Activated CD8-positive, alpha-beta memory T cell treated with anti-CD3 and anti-CD28 coated beads, Interleukin-2, amount 50 U/mL, for 24 hours (primary cell): Measurements from ENCODE around the gene MAPRE2.

Experiments used
- DNase-seq: peaks from one replicate; pipeline ENCODE4 v3.0.0-alpha.2; 2020; ENCODE audit errors: extremely low read depth

Gene MAPRE2

DNA sequence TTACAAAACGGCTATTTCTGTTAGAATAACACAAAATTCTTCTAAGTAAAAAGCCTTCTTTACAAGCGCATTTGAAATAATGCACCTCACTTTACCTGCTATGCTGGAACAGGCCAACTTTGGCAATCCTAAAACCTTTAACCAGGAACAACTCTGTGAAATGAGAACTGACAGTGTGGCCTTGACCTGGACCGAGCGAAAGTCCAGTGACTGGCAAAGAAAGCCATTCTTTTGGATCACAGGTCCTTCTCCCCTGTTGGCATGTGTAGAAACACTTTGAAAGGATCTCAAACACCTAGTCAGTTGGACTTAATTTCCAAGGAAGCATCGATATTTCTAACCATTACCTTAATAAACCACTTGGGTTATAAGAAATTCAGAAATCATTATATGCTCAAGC is 21.2 kb downstream of the MAPRE2 start:
- DNase-seq = no peak

DNA sequence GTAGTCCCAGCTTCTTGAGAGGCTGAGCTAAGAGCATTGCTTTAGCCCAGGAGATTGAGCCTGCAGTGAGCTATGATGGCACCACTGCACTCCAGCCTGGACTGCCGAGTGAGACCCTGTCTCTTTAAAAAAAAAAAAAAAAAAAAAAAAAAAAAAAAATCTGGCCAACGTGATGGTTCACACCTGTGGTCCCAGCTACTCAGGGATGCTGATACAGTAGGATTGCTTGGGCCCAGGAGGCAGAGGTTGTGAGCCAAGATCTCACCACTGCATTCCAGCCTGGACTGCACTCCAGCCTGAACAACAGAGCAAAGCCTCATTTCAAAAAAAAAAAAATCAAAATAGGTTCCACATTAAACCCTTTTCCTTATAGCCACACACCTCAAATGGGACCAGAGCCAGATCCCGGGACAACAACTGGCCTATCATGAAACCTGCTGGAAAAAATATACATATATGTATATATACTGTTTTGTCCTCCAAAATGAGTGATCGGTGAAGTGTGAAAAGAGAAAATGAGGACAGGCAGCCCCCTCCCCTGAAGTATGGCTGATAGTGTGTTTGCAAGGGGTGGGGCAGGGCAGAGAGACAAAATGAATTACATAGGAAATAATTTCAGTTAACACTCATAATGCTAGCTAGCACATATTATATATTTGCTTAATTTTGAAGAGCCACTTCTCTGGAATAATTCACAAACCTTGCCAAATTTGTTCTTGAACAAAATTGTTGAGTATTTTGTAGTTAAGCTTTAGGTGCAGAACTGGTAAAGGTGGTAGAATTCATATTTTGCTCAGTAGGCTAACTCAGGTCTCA is 22.9 kb downstream of the MAPRE2 start:
- no peak for DNase-seq

- DNase-seq = no peak
These were observed 26.2 kb downstream of the MAPRE2 start for GRCh38 chr18:35067454-35067853.

- no peak for DNase-seq
These were observed 30.6 kb downstream of the MAPRE2 start for GRCh38 chr18:35071819-35072247.

- DNase-seq = no peak
These were observed 31.4 kb downstream of the MAPRE2 start for GRCh38 chr18:35072616-35073015.

DNA sequence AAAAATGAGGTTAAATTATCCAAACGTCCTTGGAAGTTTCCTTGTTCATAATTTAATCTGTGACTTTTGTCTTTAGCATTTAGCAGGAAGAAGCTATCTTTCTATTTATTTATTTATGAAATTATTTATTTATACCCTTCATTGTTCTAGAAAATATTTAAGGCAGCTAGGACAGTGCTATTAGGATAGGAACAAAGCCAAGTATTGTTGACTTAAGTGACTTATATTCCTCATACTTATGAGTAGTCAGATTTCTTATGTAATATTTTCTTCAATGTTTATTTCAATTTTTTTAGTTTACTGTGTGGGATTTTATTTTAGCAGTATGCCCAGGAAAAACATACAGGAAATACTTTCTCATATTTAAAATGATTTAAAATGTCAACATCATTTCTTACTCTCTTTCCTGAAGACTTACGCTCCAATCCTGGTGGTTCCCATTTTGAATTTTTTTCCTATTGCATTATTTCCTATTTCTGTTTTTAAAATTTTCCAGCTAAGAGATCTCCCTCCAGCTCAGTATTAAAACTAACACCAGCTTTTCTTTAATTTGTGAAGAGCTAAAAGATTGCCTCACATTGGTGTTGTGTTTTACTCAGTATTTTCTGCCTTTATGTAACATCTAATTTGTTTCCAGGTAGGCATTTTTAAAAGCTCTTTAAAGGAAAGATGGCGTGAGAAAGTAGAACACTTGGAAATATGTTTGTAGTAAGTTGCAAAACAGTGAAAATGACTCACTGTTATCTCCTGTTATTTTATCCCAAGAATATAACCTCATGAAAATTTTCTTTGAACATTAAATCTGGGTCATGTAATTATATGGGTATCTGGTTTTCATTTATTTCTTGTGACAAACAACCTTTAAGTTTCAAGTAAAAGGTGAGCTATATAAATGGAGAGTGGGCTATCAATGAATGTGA is 32.2 kb downstream of the MAPRE2 start:
- DNase-seq = no peak

DNA sequence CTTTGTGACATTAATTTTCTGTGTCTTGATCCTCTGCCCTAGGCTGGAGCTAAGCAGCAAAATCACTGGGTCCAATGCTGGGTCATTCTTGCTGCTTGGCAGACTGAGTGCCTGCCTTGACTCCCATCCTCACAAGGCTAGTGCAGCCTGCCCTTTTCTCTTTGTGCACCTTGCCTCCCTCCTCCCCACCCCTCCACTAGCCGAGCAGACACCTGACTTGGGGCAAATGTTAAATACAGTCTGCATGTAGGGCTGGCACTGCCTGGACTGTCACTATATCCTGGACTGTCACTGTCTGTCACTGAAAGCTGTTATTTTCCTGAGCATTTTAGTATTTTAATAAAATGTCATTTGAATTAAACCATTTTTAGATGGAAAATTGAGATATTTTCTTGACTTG is 33.4 kb downstream of the MAPRE2 start:
- DNase-seq = no peak

DNA sequence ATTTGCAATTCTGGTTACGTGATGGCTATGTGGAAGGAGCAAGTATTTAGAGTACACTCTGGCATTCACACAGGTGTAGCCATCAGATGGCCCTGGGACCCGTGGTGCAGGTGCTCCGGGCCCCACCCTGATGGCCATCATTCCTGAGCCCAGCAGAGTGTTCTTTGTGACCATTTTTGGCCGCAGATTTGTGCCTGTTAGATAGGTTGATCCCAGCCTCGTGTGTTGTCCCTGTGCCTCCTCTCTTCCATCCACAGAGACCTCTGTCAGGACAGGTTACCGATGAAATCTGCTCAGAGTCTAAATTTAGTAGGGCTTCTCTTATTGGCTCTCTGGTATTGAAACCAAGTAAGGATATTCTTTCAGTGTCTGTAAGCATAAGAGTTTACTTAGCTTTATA is 33.9 kb downstream of the MAPRE2 start:
- no peak for DNase-seq

- DNase-seq = no peak
These were observed 35.1 kb downstream of the MAPRE2 start for GRCh38 chr18:35076135-35076924.

GRCh38 chr18:35077937-35078336 is 36.7 kb downstream of the MAPRE2 start:
- no peak for DNase-seq

DNA sequence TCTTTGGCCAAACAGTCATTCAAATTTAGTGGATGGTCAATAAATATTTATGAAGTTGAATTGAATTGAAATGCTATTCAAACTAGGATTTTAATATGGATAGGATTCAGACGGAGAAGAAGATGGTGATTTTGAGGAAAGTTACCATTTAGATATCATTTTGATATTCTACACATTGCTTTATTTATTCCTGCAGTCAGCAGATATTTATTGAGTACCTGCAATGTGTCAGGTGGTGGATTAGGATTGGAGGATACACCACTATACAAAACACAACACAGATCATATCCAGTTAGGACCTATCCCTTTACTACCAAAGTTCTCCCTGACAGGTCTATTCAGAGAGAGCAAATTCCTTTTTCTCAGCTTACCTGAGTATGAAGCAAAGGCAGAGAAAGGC is 38.8 kb downstream of the MAPRE2 start:
- DNase-seq = no peak

DNA sequence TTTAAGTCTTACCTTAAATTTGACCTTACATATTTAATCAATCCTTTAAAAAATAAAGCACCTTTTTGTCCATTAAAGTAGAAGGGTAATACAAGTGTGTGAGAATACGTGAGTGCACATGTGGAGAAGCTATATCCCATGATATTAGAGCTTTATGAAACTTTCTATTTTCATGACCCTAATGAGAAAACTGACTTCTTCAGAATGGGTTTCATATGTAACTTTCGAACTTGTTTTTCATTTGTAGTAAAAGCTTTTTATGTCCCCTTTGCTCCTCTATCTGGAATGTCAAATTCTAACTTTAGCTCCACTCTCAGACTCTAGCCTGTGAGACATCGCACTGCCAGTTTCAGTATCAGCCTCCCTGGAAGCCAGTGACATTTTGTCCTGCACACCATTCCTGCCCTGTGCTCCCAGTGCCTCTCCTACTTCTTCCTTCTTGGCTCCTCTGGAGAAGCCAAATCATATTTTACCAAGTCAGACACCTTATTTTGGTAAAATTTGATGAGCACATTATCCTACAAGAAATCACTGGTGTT is 42.0 kb downstream of the MAPRE2 start:
- no peak for DNase-seq

DNA sequence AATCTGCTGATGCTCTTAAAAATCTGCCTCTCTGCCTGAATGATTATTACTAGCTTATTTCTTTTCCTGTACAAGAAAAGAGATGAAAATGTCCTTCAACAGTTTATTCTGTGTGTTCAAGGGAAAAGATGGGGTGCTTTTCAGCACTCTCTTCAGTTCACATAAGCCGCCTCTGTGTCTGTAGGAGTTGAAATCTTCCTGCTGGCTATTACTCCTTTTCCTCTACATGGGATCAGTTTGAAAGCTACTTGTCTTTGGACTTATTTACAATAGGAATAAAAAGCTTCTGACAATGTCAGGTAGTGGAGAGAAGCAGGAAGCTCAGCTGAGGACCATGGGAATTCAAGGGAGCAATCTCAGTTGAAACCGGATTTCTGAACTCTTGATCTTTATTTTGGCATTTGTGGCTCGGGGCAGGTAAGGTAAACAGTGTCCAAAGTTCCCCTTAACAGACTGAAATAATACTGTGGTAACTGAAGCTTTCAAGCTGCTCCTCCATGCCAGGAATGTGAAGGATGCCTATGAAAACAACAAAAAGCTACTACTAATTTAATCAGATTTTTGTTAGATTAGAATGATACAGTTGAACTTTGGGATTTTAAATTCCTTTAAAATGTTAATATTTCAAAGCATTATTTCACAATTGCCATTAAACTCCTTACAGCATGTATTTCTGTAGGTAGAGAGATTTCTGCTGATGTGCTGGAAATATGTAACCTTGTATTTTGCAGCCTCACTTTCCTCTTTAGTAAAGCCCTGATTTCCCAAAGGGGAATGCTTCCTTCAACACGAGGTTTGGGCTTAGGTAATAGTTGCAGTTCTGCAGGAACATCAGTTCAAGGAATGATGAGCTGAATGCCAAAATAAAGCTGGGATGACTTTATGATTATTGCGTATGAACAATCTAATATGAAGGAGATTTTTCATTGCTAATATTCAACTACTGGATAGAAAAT is 43.6 kb downstream of the MAPRE2 start:
- no peak for DNase-seq

DNA sequence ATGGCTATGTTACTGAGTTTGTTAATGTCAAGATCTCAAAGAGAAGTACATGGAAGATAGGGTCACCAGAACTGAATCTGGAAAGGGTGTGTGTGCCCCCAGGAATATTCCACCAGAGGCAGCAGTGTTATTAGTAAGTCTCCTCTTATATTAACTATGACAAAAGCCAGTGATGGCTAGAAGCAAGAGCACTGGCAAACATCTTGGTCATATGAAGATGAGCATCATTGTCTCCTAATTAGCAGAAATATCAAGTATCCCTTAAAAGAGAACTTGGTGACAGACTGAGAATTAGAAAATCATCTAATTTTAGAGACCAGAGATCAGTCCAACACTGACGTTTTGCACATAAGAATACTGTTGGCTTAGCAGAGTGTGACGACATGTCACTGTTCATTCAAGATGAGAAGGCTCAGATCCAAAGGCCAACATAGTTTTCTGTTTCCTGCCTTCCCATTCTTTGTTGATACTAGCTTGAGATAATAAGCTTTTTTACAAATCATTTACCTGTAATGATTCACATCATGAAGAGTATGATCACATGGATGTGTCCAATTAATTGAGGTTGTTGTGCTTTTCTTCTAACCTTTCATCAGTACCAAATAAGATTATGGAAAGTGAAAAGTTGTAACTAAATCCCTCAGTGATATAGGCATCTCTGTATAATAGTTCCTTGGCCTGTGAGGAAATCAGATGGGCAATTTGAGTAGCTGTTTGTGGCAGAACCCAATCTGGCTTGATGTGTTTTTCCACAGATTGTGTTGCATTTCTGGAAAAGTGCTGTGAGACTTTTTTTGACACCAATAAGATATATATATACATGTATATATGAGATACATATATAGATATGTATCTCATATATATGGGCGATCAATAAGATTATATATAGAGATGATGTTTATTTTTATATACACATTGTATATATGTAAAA is 44.5 kb downstream of the MAPRE2 start:
- DNase-seq = no peak

- no peak for DNase-seq
These were observed 45.5 kb downstream of the MAPRE2 start for GRCh38 chr18:35086704-35087103.

DNA sequence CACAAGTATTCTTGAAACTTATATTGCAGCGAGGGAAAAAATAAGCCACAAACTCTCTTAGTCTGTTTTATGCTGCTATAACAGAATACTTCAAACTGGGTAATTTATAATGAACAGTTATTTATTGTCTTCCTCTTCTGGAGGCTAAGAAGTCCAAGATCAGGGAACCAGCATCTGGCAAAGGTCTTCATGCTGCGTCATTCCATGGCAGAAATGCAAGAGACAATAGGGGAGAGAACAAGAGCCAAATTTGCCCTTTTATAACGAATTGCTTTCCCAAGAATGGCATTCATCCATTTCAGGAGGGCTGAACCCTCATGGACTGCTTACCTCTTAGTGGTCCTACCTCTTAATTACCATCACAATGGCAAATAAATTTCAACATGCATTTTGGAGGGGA is 46.5 kb downstream of the MAPRE2 start:
- no peak for DNase-seq

GRCh38 chr18:35088921-35089320 is 47.7 kb downstream of the MAPRE2 start:
- no peak for DNase-seq

DNA sequence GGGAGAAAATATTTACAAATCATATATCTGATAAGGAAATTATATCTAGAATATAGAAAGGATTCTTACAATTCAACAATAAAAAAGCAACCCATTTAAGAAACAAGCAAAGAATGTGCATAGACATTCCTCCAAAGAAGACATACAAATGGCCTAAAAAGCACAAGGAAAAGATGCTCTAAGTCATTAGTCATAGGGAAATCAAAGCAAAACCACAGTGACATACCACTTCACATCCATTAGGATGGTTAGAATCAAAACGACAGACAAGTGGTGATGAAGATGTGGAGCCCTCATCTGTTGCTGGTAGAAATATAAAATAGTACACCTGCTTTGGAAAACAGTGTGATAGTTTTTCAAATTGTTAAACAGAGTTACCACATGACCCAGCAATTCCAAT is 48.2 kb downstream of the MAPRE2 start:
- DNase-seq = no peak

GRCh38 chr18:35089891-35090550 is 48.8 kb downstream of the MAPRE2 start:
- no peak for DNase-seq
